Measurements from ENCODE around the gene IARS2.
"Not testable (repeated sequence)": the region's sequence is repeated elsewhere in the genome, so short reads cannot be mapped to it uniquely, and the experiment has no call there.

The IARS2 gene

DNA sequence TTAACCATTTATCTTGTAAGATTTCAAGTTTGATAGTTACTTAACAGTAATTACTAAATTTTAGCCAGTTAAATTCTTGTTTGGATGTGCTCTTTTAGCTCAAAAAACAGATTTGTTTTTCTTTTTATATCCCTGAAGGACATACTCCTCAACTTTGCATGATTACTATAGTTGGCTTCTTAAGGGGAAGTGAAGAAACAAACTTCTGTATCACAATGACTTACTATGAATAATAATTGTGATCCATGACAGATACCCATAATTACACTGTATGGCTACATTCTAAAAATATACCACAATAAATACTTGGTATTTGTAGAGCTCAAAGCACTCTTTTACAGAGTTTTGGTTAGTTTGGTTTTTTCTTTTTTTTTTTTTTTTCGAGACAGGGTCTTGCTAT is 55.8 kb downstream of the IARS2 start:
- TF ChIP-seq POLR2AphosphoS5 (IDR thresholded peaks at IDR 0.05; ENCODE audit: low read depth, low read length) (no peak), POLR2A (IDR thresholded peaks at IDR 0.05; ENCODE audit: low read depth, low read length) (no peak), TAF1 (IDR thresholded peaks at IDR 0.05; ENCODE audit: borderline replicate concordance, low read depth, low read length) (no peak)

DNA sequence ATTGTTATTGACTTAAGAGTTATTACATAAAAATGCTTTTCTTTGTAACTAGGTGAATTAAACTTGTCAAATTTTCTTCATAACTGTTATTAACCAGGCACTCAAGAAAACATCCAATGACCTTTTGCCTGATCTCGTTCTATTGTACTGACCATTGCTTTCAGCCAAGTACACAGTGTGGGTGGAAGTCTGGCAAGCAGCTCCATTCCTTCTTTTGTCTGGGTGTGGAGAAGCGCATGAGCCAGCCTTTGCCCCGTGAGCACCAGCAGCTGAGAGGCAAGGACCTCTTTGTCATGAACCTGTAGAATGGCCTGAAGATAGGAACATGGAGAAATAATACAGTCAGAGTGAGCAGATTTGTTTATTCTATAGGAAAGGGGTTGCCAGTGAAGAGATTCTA is 57.5 kb downstream of the IARS2 start:
- no peak for FAIRE-seq
- TF ChIP-seq POLR2A (IDR thresholded peaks at IDR 0.05; ENCODE audit: low read depth, low read length), result no peak
- TF ChIP-seq POLR2AphosphoS5 (IDR thresholded peaks at IDR 0.05; ENCODE audit: low read depth, low read length), result no peak
- TF ChIP-seq TAF1 (IDR thresholded peaks at IDR 0.05; ENCODE audit: borderline replicate concordance, low read depth, low read length), result no peak
- no peak for DNase-seq (ENCODE audit: insufficient read length)

More for the DNA sequence above, 55.8 kb downstream of the IARS2 start:
- DNase-seq (ENCODE audit: insufficient read length), result no peak
- FAIRE-seq, result no peak

DNA sequence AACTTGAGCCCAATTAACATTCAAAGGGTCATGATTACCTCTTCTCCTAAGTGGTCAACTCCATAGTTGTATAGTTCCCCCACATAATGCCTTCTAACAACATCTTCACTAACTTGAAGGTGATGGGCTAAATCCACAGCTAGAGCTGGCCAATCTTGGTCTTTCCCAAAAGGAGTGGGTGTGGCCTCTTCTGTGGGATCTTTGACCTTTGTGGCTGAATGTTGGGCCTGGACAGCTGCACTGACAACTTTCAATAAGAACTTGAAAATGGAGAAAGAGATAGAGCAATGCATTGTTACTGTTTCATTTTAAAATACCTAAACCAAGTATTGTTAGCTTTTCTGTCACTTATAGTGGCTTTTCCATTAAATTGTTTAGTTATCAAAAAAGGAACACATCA is 59.2 kb downstream of the IARS2 start:
- no peak for DNase-seq (ENCODE audit: insufficient read length)
- no peak for FAIRE-seq
- TF ChIP-seq POLR2AphosphoS5 (IDR thresholded peaks at IDR 0.05; ENCODE audit: low read depth, low read length) (no peak), POLR2A (IDR thresholded peaks at IDR 0.05; ENCODE audit: low read depth, low read length) (no peak), TAF1 (IDR thresholded peaks at IDR 0.05; ENCODE audit: borderline replicate concordance, low read depth, low read length) (no peak)

DNA sequence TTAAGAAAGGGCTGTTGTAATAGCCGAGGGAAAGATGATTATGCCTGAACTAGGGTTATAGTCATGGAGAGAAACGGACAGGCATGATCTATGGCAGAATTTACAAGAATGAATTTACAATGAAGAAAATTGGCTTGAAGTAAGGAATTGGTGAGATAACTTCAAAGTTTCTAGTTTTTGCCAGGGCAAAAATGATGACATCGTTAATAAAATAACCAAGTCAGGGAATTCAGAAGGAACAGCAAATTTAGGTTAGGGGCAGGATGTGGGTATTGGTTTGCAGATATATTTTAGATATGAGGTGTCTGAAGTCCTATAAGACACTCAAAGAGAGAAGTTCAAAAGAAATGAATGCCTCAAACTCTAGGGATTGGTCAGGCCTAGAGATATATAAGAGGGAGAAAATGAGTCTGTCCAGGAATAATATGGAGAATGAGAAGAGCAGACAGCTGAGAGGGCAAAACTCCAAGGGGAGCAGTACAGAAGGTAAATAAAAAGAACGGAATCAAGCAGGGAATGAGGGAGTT is 62.8 kb downstream of the IARS2 start:
- TF ChIP-seq POLR2A (IDR thresholded peaks at IDR 0.05; ENCODE audit: low read depth, low read length) (no peak), TAF1 (IDR thresholded peaks at IDR 0.05; ENCODE audit: borderline replicate concordance, low read depth, low read length) (no peak), POLR2AphosphoS5 (IDR thresholded peaks at IDR 0.05; ENCODE audit: low read depth, low read length) (no peak)
- DNase-seq (ENCODE audit: insufficient read length), result no peak
- no peak for FAIRE-seq

DNA sequence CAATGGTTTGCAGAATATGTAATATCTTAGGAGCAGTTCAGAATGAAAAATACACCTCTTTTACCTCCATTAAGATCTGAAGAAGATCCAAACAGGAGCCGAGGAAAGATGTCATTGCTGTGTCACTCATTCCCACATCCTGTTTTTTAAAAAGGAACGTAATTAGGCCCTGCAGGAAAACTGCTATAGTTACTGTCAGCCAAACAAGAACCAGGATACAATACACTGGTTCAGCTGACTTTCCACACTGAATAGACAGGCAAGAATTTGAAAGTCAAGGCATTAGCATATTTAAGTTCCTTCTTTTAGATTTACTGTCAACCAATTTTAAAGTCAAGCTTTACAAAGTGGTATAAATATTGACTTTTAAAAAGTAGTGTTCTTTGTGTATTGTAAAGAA is 63.8 kb downstream of the IARS2 start:
- FAIRE-seq, result no peak
- TF ChIP-seq POLR2AphosphoS5 (IDR thresholded peaks at IDR 0.05; ENCODE audit: low read depth, low read length), result no peak
- DNase-seq (ENCODE audit: insufficient read length), result no peak

DNA sequence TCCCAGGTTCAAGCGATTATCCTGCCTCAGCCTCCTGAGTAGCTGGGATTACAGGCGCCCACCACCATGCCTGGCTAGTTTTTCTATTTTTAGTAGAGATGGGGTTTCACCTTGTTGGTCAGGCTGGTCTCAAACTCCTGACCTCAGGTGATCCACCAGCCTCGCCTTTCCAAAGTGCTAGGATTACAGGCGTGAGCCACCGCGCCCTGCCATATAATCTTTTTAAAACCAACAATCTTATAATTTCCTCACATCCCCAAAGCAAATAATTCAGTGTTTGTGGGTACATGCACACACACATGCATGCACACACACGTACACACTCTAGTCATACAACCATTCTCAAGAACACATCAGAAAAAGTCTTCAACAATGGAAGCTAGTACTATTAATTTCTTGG is 64.6 kb downstream of the IARS2 start:
- FAIRE-seq; DNase-seq (ENCODE audit: insufficient read length): not testable (repeated sequence)

DNA sequence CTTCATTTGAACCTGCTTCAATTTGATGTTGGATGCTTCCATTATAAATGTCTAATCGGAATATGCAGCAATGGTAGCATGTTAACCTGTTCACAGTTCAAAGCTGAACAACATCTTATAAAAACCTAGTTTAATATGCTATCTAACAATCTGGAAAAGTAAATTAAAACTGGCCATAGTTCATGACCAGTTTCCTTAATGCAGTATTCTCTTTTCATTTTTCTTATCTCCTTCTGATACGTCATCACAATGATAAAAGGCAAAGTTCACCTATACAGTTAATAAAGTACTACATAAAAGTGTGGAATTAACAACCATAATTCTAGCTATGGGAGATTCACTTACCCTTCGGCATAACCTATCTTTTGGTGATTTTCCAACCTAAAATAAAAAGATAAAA is 65.1 kb downstream of the IARS2 start:
- DNase-seq (ENCODE audit: insufficient read length) (no peak), FAIRE-seq (no peak)
- no peak for TF ChIP-seq POLR2AphosphoS5 (IDR thresholded peaks at IDR 0.05; ENCODE audit: low read depth, low read length)
- TF ChIP-seq TAF1 (IDR thresholded peaks at IDR 0.05; ENCODE audit: borderline replicate concordance, low read depth, low read length), result no peak
- TF ChIP-seq POLR2A (IDR thresholded peaks at IDR 0.05; ENCODE audit: low read depth, low read length), result no peak

DNA sequence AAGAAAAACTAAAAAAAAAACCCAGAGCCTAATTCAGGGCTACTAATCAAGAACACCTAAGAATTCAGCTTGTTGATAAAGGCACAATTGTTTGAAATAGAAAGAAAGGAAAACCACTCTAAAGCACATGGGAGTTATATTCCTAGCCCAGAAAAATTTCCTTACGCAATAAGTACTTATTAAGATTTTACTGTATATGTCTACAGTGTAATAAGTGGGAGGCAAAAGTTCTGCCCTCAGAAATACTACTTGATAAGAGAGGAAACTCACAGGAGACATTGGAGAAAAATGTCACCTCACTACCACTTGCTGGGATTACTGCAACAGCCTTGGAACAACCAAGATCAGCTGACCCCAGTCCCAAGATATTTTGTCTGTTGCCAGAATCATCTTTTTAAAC is 66.1 kb downstream of the IARS2 start:
- TF ChIP-seq POLR2AphosphoS5 (IDR thresholded peaks at IDR 0.05; ENCODE audit: low read depth, low read length), result no peak
- no peak for TF ChIP-seq TAF1 (IDR thresholded peaks at IDR 0.05; ENCODE audit: borderline replicate concordance, low read depth, low read length)
- TF ChIP-seq POLR2A (IDR thresholded peaks at IDR 0.05; ENCODE audit: low read depth, low read length), result no peak
- no peak for FAIRE-seq
- no peak for DNase-seq (ENCODE audit: insufficient read length)

DNA sequence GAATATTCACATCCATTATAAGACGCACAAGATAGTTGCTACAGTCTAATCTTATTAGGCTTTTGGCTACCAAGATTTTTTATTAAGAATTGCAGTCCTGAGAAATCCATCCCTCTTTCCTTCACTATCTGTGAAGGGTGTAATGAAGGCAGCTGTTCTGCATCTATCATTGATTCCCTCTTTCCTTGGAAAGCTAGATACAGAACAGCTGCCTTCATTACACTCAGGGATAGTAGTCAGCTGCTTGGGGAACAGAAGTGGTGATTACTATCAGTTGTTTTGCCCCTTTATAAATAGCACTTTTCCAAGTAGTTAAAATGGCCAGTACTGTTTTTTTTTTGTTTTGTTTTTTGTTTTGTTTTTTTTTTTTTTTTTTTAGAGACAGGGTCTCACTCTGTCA is 70.2 kb downstream of the IARS2 start:
- no peak for TF ChIP-seq POLR2A (IDR thresholded peaks at IDR 0.05; ENCODE audit: low read depth, low read length)
- TF ChIP-seq POLR2AphosphoS5 (IDR thresholded peaks at IDR 0.05; ENCODE audit: low read depth, low read length), result no peak
- TF ChIP-seq TAF1 (IDR thresholded peaks at IDR 0.05; ENCODE audit: borderline replicate concordance, low read depth, low read length), result no peak
- no peak for DNase-seq (ENCODE audit: insufficient read length)
- no peak for FAIRE-seq

DNA sequence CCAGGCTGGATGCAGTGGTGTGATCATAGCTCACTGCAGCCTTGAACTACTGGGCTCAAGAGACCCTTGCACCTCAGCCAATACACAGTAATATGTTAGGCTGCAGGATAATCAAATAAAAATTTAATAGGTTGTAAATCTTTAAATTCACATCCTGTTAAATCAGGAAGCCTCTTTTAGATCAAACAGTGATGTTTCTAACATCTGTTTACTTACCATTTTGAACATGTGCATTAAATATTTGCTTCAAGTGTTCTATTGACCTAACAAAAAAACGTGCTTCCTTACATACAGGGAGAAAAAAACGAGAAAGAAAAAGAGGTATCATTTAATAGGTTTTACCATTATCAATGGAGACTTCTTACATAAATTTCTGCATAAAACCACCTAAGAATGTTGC is 70.6 kb downstream of the IARS2 start:
- no peak for TF ChIP-seq POLR2A (IDR thresholded peaks at IDR 0.05; ENCODE audit: low read depth, low read length)
- no peak for TF ChIP-seq TAF1 (IDR thresholded peaks at IDR 0.05; ENCODE audit: borderline replicate concordance, low read depth, low read length)
- DNase-seq (ENCODE audit: insufficient read length), result no peak
- no peak for FAIRE-seq

DNA sequence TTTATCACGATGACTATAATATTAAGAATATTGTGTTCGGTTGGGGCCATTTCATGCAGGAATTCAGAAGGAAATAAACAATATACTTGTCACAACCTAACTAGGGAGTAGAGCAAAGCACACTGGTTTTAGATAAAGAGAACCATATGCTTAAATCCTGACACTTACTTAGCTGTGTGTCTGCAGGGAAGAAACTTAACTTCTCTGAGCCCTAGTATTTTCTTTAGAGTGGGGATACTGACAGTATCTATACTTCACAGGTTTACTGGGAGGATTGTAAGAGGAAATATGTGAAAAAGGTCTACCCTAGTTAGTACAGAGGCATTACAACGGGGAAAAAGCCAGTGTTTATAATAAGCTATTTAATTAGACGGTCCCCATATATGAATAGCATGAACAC is 72.9 kb downstream of the IARS2 start:
- no peak for FAIRE-seq
- TF ChIP-seq TAF1 (IDR thresholded peaks at IDR 0.05; ENCODE audit: borderline replicate concordance, low read depth, low read length) (no peak), POLR2A (IDR thresholded peaks at IDR 0.05; ENCODE audit: low read depth, low read length) (no peak), POLR2AphosphoS5 (IDR thresholded peaks at IDR 0.05; ENCODE audit: low read depth, low read length) (no peak)
- DNase-seq (ENCODE audit: insufficient read length), result no peak

DNA sequence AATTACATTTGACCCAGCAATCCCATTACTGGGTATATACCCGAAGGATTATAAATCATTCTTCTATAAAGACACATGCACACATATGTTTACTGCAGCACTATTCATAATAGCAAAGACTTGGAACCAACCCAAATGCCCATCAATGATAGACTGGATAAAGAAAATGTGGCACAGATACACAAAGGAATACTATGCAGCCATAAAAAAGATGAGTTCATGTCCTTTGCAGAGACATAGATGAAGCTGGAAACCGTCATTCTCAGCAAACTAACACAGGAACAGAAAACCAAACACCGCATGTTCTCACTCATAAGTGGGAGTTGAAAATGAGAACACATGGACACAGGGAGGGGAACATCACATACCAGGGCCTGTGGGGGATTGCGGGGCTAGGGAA is 76.0 kb downstream of the IARS2 start:
- FAIRE-seq; DNase-seq (ENCODE audit: insufficient read length): not testable (repeated sequence)

DNA sequence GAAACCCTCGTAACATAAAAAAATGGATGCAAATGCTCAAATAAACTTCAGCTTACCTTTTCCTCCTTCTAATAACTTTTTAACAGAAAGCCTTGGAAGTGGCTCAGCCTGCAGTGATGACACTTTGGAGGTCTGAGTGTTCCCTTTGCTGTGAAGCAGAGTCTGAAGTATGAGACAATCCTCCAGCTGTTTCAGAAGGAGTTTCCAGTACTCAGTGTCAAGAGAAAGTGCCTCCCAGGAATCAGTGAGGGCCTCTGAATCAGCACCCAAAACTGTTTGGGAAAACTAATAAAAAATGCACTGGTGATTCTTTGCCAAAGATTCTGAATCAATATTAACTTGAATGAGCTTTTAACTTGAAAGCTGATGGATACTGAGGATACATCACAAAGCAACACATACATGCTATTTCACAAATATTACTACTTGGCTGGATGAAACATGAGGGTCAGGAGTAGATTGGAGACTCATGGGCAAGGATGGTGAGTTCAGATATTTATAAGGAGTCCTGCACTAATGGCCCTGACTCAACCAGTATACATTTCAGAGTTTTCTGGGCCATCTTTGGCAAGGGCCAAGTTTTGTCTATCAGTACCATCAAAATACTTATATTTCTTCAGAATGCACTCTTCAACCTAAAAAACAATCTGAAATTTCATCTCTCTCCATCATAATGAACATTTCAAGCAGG is 77.0 kb downstream of the IARS2 start:
- DNase-seq (ENCODE audit: insufficient read length) (no peak), FAIRE-seq (no peak)
- TF ChIP-seq POLR2AphosphoS5 (IDR thresholded peaks at IDR 0.05; ENCODE audit: low read depth, low read length) (no peak), TAF1 (IDR thresholded peaks at IDR 0.05; ENCODE audit: borderline replicate concordance, low read depth, low read length) (no peak), POLR2A (IDR thresholded peaks at IDR 0.05; ENCODE audit: low read depth, low read length) (no peak)
